GM19239 (cell line): ENCODE measurements around the gene MARK3.
A peak's percentile ranks its signal among the peaks of the same experiment; 100 is the strongest.

Source experiments
- DNase-seq: peaks from one replicate; pipeline ENCODE4 v3.0.0; 2011; ENCODE audit warnings: low spot score; ENCODE audit not compliant: insufficient read length
- FAIRE-seq: peaks from 2 replicates; lab custom pipeline; 2011; peaks lifted over from hg19 to GRCh38; lab: Jason Lieb, UNC

MARK3 gene

GRCh38 chr14:103476631-103477030 lies 91.4 kb downstream of the MARK3 start:
- FAIRE-seq (no peak), DNase-seq (no peak)

GRCh38 chr14:103480595-103480994 lies 95.4 kb downstream of the MARK3 start:
- FAIRE-seq (peak; percentile 78), DNase-seq (no peak)

GRCh38 chr14:103483600-103483999 lies 98.4 kb downstream of the MARK3 start:
- FAIRE-seq (no peak), DNase-seq (no peak)

GRCh38 chr14:103485504-103485903 lies 100.3 kb downstream of the MARK3 start:
- FAIRE-seq = no peak
- DNase-seq = no peak

- FAIRE-seq (no peak), DNase-seq (no peak)
Measured at GRCh38 chr14:103488071-103488470, 102.9 kb downstream of the MARK3 start.

GRCh38 chr14:103488960-103489359 lies 103.7 kb downstream of the MARK3 start:
- DNase-seq = no peak
- FAIRE-seq = no peak

GRCh38 chr14:103489621-103490020 lies 104.4 kb downstream of the MARK3 start:
- DNase-seq (no peak), FAIRE-seq (no peak)

- DNase-seq (no peak), FAIRE-seq (no peak)
Measured at GRCh38 chr14:103491691-103492090, 106.5 kb downstream of the MARK3 start.

GRCh38 chr14:103492156-103492925 lies 107.1 kb downstream of the MARK3 start:
- no peak for FAIRE-seq
- no peak for DNase-seq

- FAIRE-seq = no peak
Measured at GRCh38 chr14:103495854-103496253, 110.6 kb downstream of the MARK3 start.

GRCh38 chr14:103496776-103497175 lies 111.6 kb downstream of the MARK3 start:
- no peak for FAIRE-seq
- no peak for DNase-seq

More at GRCh38 chr14:103495854-103496253, 110.6 kb downstream of the MARK3 start:
- no peak for DNase-seq

- no peak for DNase-seq
- FAIRE-seq = no peak
Measured at GRCh38 chr14:103499709-103500108, 114.5 kb downstream of the MARK3 start.

GRCh38 chr14:103500148-103500990 lies 115.2 kb downstream of the MARK3 start:
- peak; percentile 81 for FAIRE-seq
- no peak for DNase-seq

GRCh38 chr14:103501041-103501870 lies 116.0 kb downstream of the MARK3 start:
- no peak for DNase-seq
- no peak for FAIRE-seq

GRCh38 chr14:103501921-103502669 lies 116.9 kb downstream of the MARK3 start:
- FAIRE-seq (no peak), DNase-seq (no peak)

- DNase-seq (no peak), FAIRE-seq (no peak)
Measured at GRCh38 chr14:103502877-103503276, 117.7 kb downstream of the MARK3 start.

- DNase-seq = no peak
- no peak for FAIRE-seq
Measured at GRCh38 chr14:103503296-103503695, 118.1 kb downstream of the MARK3 start.

- DNase-seq (no peak), FAIRE-seq (no peak)
Measured at GRCh38 chr14:103504991-103505565, 119.9 kb downstream of the MARK3 start.

- FAIRE-seq (no peak), DNase-seq (no peak)
Measured at GRCh38 chr14:103507751-103508150, 122.5 kb downstream of the MARK3 start.
